ENCODE data around the gene PSMA7. TPM values are rescaled to one million over a fixed set of nuclear protein-coding genes. Genes with fewer than 3 reads are reported as not detected.

PSMA7 gene
- total RNA-seq, 1 experiment from 2014 or later, result 702 TPM

GRCh38 chr20:62141397-62142251, 1.6 kb downstream of the PSMA7 start:
- TF ChIP-seq, protein P1, sequence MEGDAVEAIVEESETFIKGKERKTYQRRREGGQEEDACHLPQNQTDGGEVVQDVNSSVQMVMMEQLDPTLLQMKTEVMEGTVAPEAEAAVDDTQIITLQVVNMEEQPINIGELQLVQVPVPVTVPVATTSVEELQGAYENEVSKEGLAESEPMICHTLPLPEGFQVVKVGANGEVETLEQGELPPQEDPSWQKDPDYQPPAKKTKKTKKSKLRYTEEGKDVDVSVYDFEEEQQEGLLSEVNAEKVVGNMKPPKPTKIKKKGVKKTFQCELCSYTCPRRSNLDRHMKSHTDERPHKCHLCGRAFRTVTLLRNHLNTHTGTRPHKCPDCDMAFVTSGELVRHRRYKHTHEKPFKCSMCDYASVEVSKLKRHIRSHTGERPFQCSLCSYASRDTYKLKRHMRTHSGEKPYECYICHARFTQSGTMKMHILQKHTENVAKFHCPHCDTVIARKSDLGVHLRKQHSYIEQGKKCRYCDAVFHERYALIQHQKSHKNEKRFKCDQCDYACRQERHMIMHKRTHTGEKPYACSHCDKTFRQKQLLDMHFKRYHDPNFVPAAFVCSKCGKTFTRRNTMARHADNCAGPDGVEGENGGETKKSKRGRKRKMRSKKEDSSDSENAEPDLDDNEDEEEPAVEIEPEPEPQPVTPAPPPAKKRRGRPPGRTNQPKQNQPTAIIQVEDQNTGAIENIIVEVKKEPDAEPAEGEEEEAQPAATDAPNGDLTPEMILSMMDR (IDR thresholded peaks at IDR 0.05; ENCODE audit: insufficient read depth in 1 of 2, low read depth in 1 of 2, low read length in 1 of 2, severe bottlenecking in 1 of 2, unreplicated experiment in 1 of 2), result peak in 1 of 2 experiments; percentile 52
- ChIA-PET POLR2A (interaction anchor here (0.6 to 1.6 kb wide), 6 partner anchors 9 to 118 kb away, joined by 3 to 6 read pairs (median 4); partner anchors contain the start of gene TAF4), CTCF (interaction anchor here (0.6 to 1.4 kb wide), 6 partner anchors 9 to 501 kb away, joined by 3 to 8 read pairs (median 3); no protein-coding TSS in a partner anchor)
- TSS peak; percentile 20 for BruUV-seq (replicated peaks)
- Histone ChIP-seq H3K9me3 (no peaks in the 10 kb centered on the region), H3K4me3 (ENCODE audit: low read depth, low read length) (peak overlapping the region; percentile 70), H3K36me3 (ENCODE audit: control insufficient read depth, insufficient read depth, low read length) (peaks cover 18% of the 10 kb centered on the region), H3K4me1 (peaks cover 23% of the 10 kb centered on the region), H3K27me3 (replicated peaks; ENCODE audit: control insufficient read depth, insufficient read depth, low read length) (no peaks in the 10 kb centered on the region)
- H3K4me3 Mint-ChIP-seq (ENCODE audit: unreplicated experiment), result peak overlapping the region; percentile 91
- DNase-seq, result peak in 1 of 2 experiments; percentile 58
- no peaks in the 10 kb centered on the region for H3K27me3 Mint-ChIP-seq (ENCODE audit: insufficient read depth, unreplicated experiment)
- peaks cover 25% of the 10 kb centered on the region for H3K4me1 Mint-ChIP-seq (ENCODE audit: low read depth, unreplicated experiment)
- peaks cover 90% of the 10 kb centered on the region for H3K36me3 Mint-ChIP-seq (ENCODE audit: insufficient read depth, unreplicated experiment)
- no peaks in the 10 kb centered on the region for H3K9me3 Mint-ChIP-seq (ENCODE audit: unreplicated experiment)
- intact Hi-C loops (cut with micrococcal nuclease; ENCODE audit: unreplicated experiment), result loop anchor here (5.0 to 10.0 kb wide), 2 partner anchors 96 to 263 kb away; partner anchors contain the start of genes CABLES2 and OSBPL2
- H3K27ac Mint-ChIP-seq (ENCODE audit: unreplicated experiment), result peak overlapping the region; percentile 94

DNA sequence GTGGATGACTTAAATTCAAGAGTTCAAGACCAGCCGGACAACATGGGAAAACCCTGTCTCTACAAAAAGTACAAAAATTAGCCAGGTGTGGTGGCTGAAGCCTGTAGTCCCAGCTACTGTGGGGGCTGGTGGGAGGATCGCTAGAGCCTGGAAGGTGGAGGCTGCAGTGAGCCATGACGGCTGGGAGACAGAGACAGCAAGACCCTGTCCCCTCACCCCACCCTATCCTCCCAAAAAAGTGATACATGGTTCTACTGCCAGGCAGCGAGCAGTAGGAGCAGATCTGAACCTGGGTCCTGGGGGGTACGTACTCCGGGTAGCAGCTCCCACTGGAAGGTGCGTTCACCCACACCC, 2.2 kb downstream of the PSMA7 start:
- TF ChIP-seq, protein P1 (IDR thresholded peaks at IDR 0.05; ENCODE audit: insufficient read depth in 1 of 2, low read depth in 1 of 2, low read length in 1 of 2, severe bottlenecking in 1 of 2, unreplicated experiment in 1 of 2), result no peak
- H3K27me3 Mint-ChIP-seq (ENCODE audit: insufficient read depth, unreplicated experiment), result no peaks in the 10 kb centered on the region
- H3K4me3 Mint-ChIP-seq (ENCODE audit: unreplicated experiment), result peak overlapping the region; percentile 91
- BruUV-seq (replicated peaks), result no TSS peak
- no peaks in the 10 kb centered on the region for H3K9me3 Mint-ChIP-seq (ENCODE audit: unreplicated experiment)
- no peak overlapping the region for H3K27ac Mint-ChIP-seq (ENCODE audit: unreplicated experiment)
- Histone ChIP-seq H3K36me3 (ENCODE audit: control insufficient read depth, insufficient read depth, low read length) (peaks cover 18% of the 10 kb centered on the region), H3K9me3 (no peaks in the 10 kb centered on the region), H3K27me3 (replicated peaks; ENCODE audit: control insufficient read depth, insufficient read depth, low read length) (no peaks in the 10 kb centered on the region), H3K4me3 (ENCODE audit: low read depth, low read length) (0 out of 2 replicates have a peak overlapping the region, but pooled peaks have one; percentile 2), H3K4me1 (peaks cover 23% of the 10 kb centered on the region)
- peaks cover 25% of the 10 kb centered on the region for H3K4me1 Mint-ChIP-seq (ENCODE audit: low read depth, unreplicated experiment)
- intact Hi-C loops (cut with micrococcal nuclease; ENCODE audit: unreplicated experiment), result loop anchor here (5.0 to 10.0 kb wide), 2 partner anchors 96 to 264 kb away; partner anchors contain the start of genes CABLES2 and OSBPL2
- ChIA-PET POLR2A (interaction anchor here (1.4 kb wide), 1 partner anchor 74 kb away, joined by 5 read pairs; no protein-coding TSS in a partner anchor), CTCF (no interaction called here)
- DNase-seq, result no peak
- H3K36me3 Mint-ChIP-seq (ENCODE audit: insufficient read depth, unreplicated experiment), result peaks cover 93% of the 10 kb centered on the region

DNA sequence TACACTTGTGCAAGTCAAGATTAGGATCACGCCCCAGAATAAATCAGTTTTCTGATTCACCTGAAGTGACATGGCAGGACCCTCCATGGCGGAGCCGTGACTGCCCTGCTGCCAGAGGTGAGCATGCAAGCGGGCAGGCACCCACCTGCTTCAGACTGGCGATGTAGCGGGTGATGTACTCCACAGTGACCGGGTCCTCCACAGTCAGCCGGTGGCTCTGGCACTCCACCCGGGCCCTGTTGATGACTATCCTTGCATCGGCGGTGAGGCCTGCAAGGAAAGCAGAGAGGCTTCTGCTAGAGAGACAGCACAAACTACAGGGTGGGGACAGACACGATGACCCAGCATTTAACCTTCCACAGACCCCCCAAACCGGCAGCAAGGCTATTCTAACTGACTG, 3.6 kb downstream of the PSMA7 start:
- POLR2A ChIA-PET, result interaction anchor here (0.5 kb wide), 1 partner anchor 17 kb away, joined by 3 read pairs; the partner anchor contains the start of gene LSM14B
- no peak overlapping the region for H3K4me3 Mint-ChIP-seq (ENCODE audit: unreplicated experiment)
- H3K4me3 ChIP-seq (ENCODE audit: low read depth, low read length), result no peak overlapping the region
- no peak for DNase-seq
- no peak overlapping the region for H3K27ac Mint-ChIP-seq (ENCODE audit: unreplicated experiment)
- BruUV-seq (replicated peaks), result no TSS peak
- H3K36me3 Mint-ChIP-seq (ENCODE audit: insufficient read depth, unreplicated experiment), result peaks cover 94% of the 10 kb centered on the region
- peaks cover 12% of the 10 kb centered on the region for H3K4me1 Mint-ChIP-seq (ENCODE audit: low read depth, unreplicated experiment)
- peaks cover 18% of the 10 kb centered on the region for H3K4me1 ChIP-seq
- TF ChIP-seq, protein P1 (IDR thresholded peaks at IDR 0.05; ENCODE audit: insufficient read depth in 1 of 2, low read depth in 1 of 2, low read length in 1 of 2, severe bottlenecking in 1 of 2, unreplicated experiment in 1 of 2), result no peak
- intact Hi-C loops (cut with micrococcal nuclease; ENCODE audit: unreplicated experiment), result loop anchor here (5.0 to 10.0 kb wide), 2 partner anchors 98 to 265 kb away; partner anchors contain the start of genes CABLES2 and OSBPL2
- H3K9me3 ChIP-seq, result no peaks in the 10 kb centered on the region
- H3K27me3 Mint-ChIP-seq (ENCODE audit: insufficient read depth, unreplicated experiment), result no peaks in the 10 kb centered on the region
- CTCF ChIA-PET, result interaction anchor here (0.8 kb wide), 1 partner anchor 128 kb away, joined by 3 read pairs; no protein-coding TSS in a partner anchor
- no peaks in the 10 kb centered on the region for H3K9me3 Mint-ChIP-seq (ENCODE audit: unreplicated experiment)
- H3K27me3 ChIP-seq (replicated peaks; ENCODE audit: control insufficient read depth, insufficient read depth, low read length), result no peaks in the 10 kb centered on the region
- peaks cover 17% of the 10 kb centered on the region for H3K36me3 ChIP-seq (ENCODE audit: control insufficient read depth, insufficient read depth, low read length)
